OCI-LY3 (cell line): ENCODE data around the gene MAPK8.
"Not testable (repeated sequence)": the region's sequence is repeated elsewhere in the genome, so short reads cannot be mapped to it uniquely, and the experiment has no call there.

Source experiments
- CTCF ChIP-seq: fragments of 200-600, 300-600 bp; sonication (generic); IDR thresholded peaks from 2 replicates; pipeline ENCODE4 v1.5.1; 2014; ENCODE audit warnings: antibody characterized with exemption, low read length, low read depth
- EZH2phosphoT487 ChIP-seq: fragments of 200-600 bp; shearing (Covaris generic); IDR thresholded peaks from 2 replicates; pipeline ENCODE4 v1.6.1; 2018; ENCODE audit warnings: antibody characterized with exemption, mixed run types, low read depth

- TF ChIP-seq CTCF, EZH2phosphoT487: not testable (repeated sequence)
Measured at GRCh38 chr10:48347539-48347938, 41.1 kb downstream of the MAPK8 start.
